ENCODE data around the gene ARHGAP26.
"Not testable (repeated sequence)": the region's sequence is repeated elsewhere in the genome, so short reads cannot be mapped to it uniquely, and the experiment has no call there.

ARHGAP26 gene

DNA sequence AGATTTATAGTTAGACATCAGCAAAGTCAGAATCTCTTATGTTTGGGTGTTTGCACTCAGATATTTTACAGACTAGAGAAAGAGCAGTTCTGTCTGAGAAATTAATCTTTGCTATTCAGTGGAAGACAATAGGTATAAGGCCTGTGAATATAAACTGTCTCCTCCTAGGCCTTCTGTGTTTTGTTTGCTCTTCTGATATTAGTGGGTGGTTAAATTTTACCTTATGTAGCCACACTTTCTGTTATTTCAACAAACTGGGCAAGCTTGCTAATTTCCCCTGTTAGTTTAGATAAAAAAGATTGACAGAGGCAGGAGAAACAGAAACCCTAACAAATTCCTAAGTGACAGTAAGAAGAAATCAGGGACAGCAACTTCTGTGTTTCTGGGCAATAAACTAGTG, 141.6 kb downstream of the ARHGAP26 start:
- no peak for DNase-seq

DNA sequence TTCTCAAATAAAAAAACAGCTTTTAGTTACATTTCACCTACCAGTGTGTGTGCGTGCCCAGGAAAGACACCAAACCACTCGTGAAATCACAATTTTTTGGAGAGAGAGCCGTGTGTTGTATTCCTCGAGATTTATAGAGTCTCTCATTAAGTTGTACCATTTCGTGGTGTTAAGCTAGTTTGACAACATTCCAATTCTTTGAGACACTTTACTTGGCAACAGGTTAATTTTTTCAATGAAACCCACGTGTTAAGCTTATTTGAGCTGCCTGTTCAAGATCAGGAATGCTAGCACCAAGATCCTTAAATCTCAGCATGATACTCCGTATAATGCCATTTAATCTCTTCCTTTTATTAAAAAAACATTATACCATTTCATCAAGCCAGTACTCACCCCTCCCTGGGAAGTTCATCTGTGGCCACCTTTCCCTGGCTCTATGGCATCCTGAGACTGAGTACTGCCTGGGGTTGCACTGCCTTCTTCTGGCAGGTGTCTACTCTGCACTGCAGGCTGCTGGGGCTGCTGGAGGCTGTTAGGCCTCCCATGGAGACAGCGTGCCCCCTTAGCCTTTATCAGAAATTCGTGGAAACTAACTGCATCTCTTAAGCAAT, 143.7 kb downstream of the ARHGAP26 start:
- no peak for DNase-seq

DNA sequence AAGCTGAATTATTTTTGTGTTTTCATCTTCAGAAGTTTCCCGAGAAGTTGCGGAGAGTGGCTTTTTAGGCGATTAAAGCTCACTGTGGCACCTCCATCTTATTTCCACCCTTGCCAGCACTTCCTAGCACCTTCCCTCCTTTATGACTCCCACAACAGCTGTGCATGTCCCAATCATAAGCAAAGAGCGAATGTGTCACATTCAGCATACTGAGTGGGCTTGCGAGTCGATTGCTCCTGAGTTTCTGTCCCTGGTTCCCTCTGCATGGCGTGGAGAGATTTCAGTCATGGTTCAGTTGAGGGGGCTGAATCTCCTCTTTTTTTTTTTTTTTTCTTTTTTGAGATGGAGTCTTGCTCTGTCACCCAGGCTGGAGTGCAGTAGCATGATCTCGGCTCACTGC, 144.9 kb downstream of the ARHGAP26 start:
- DNase-seq: no peak

DNA sequence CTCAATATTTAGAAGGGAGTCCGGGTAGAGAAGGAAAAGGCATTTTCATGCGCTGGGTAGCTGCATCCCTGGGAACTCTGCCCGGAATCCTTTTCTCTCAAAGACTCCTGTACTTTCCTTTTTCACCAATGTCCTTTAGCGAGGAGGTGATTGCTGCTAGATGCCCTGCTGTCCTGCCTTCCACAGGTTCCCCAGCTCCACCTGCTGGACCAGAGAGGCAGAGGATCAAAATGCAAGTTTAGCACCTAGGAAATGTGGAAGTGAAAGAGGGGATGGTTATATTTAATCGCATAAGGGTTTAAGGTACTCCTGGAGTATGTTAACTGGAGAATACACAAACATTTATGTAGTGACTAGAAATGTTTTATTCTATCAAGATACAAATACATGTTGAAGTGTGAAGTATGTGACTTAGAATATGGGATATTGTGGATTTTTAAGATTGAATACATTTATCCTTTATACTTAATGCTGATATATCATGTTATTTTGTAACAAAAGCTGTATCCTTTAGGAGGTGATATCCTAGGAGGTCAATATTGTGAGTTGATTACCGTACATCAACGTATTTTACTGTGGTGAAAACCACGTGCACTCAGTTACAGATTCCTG, 145.7 kb downstream of the ARHGAP26 start:
- peak; percentile 2 to 30 (median 5) for DNase-seq

DNA sequence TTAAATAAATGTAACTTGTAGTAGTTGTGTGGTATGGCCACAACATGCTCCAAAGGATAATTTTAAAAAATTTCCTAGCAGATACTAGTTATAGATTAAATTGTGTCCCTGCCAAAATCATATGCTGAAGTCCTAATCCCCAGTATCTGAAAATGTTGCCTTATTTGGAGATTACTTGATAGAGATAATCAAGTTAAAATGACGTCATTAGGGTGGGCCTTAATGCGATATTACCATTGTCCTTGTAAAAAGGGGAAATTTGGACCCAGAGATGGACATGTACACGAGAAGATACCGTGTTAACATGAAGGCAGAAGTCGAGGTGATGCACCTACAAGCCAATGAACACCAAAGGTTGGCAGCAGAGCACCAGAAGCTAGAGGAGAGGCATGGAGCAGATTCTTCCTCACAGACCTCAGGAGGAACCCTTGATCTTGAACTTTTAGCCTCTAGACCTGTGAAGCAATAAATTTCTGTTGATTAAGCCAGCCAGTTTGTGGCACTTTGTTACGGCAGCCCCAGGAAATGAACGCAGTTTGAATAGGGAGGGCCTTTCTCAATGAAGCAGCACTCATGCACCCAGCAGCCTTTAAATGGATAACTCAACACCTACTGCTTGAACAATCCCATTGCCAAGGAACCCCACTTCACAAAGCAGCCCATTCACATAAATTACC, 148.9 kb downstream of the ARHGAP26 start:
- no peak for DNase-seq

DNA sequence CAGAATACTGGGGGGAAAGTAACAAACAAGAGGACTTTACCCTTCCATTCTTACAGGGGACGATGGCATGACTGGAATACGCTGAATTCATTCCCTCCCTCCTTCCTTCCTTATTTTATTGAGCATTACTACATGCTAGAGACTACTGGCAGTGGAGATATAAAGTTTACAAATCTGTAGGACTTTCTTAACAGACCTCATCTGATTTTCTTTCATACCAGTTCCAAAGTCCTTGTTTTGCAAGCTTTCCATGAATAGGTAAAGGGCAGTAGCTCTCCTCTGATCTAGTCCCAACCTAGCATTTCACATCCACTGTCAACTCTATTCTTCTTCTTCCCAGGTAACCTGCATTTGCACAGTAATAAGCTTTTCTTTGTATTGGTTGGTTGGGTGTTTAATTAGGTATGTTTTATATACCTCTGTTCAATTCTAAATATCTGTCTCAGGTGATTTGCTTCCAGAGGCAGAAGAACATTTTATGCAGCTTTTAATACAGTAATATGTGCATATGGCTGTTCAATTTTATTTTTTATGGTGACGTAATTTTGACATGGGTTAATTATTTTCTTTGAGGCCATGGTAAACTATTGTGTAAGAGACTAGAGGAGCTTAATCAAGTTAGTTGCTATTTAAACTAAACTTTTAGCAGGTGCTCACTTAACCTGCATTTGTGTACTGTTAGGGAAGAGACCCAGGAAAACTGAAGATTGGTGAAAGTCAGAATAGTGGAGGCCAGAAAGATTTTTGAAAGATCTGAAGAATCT, 150.9 kb downstream of the ARHGAP26 start:
- DNase-seq: no peak

DNA sequence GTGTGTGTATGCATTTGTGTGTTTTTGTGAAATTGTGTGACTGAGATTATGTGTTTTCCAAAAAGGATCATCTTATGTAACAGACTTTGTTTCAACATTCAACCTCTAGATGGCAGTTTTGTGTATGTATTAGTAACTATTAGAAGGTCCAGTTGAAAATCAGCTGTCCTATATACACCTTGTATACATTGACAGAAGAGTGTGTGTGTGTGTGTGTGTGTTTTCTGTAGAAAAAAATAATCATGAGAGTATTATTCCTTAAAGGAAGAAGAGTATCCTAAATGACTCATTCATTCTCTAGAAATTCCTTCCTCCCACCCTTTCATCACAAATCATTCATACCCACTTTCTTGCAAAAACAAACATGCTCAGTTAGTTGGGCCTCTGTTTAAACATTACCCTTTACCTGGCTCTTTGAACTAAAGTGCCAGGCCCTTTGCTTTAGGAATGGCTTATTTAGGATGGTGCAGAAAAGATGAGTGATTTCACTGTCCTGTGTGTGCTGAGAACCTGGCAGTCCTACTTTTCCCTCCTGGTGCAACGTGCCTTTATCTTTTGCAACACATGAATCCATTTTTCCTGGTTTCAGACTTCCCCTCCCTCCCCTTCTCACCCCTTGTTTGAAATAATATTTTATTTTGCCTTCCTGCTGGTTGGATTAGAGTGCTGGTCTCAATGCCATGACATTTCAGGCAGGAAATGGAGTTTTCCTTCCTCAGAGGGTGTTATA, 152.2 kb downstream of the ARHGAP26 start:
- DNase-seq: peak; percentile 5 to 60 (median 39)

DNA sequence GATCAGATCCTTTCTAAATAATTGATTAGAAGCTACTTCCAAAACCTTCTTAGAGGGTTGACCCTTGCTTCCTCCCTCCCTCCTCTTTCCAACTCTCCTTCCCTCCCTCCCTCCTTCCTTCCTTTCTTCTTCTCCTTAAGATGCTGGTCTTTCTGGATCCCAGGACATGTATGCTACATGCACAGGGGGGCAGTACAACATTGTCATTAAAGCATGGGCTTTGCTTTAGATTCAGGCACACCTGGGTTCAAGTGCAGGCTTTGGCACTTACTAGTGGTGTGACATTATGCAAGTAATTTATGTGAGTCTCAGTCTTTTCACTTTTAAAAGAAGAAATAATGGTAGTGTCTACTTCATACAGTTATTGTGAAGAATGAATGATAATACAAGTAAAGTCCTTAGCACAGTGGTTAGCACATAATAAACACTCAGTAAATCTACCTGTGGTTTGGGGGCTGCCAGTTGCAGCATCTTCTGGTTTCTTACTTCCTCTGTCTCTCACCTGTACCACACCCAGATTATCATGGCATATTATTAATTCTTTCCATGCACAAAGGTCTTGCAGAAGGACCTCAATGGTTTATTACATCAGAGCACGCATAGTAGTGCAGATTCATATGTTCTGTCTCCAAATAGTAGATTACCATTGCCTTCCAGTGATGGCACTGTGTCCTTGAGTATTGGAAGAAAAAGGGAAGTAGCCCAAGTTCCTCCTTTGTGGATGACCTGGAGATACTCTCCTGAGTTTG, 154.1 kb downstream of the ARHGAP26 start:
- DNase-seq: peak in 1 of 3 experiments; percentile 10

DNA sequence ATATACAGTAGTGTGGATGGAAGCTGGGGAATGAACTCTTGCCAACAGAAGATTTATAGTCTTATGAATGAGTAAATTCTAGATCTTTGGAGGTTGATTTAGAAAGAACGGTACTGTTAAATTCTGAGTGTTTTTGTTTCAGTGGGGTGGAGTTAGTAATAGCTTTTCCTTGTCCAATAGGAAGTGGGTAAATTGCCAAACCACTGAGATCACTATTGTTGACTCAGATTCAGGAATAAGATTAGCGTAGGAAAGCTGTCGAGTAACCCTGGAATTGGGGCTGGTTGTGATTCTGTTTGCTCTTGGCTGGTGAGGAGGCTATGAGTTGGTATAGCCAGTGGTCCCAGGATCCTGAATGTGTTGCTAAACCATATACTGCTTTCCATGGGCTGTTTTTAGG, 155.6 kb downstream of the ARHGAP26 start:
- DNase-seq: no peak

DNA sequence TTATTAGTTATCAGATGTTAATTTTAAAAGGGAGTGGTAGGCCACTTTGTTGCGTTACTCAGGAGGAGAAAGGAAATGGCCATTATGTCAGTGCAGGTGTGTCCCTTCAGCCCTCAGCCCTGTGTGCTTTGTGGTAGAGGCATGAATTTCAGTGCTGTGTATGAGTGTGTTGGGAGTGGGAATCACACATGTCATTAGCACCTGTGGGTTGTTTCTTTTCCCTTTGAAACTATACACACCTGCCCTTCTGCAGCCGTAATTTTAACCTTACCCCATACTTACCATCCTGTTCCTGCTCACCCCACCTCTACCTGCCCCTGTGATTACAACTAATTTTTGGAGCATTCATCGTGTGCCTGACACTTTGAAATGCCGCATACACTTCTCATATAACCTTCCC, 156.4 kb downstream of the ARHGAP26 start:
- peak in 2 of 3 experiments; percentile 41 to 81 for DNase-seq

DNA sequence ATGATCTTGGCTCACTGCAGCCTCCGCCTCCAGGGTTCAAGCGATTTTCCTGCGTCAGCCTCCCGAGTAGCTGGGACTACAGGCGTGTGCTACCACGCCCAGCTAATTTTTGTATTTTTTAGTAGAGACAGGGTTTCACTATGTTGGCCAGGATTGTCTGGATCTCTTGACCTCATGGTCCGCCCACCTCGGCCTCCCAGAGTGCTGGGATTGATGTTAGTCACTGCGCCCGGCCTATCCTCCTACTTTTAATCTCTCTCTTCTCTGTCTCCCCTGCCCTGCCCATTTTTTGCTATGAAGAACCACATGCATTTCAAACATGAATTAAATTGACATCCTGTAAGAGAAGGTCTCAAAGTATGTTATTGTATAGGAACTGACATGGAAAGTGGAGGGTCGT, 158.8 kb downstream of the ARHGAP26 start:
- not testable (repeated sequence) for DNase-seq

DNA sequence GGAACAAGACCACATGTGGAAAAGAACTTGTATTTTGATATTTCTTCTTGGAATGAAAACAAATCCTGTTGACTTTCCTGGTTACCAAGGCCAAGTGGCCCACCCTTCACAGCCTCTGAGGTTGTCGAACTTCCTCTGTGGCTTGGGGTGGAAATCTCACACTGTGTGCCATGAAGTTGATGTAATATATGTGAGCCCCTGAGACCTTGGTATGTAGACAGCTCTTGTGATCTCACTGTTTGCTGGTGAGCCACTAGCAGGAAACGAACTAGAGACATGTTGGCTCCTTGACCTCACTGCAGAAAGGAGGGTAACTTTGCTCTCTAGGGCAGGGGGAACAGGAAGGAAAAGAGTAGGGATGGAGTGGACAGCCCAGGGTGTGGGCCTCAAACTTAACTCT, 159.4 kb downstream of the ARHGAP26 start:
- no peak for DNase-seq

DNA sequence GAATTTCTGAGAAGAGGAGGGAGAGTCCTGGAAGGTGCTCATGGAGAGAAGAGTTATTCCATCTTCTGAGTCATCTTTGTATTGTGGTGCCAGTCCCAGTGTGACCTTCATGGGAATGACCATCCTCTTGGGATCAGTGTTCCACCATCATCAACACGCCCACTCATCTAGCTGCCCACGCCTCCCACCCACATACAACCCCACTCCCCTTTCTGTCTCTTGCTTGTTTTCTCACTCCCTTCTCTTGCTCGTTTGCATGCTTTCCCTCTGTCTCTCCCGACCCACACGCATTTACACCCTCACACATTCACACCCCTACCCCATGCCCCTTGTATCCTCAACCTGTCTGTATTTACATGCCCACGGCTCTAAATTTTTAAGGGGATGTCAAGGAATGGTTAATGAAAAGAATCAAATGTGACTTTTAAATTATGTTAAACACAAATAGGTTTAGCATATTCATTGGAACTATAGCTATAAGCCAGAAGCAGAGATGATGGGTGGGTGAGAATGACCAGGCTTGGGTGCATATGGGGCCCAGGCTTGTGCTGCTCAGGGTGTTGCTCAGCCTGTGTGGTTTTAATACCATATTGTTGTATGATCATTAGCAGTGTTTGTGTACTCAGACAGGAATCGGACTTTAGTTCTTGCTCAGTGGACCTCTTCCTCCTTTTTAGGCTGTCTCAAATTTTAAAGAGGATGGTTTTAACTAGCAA, 160.4 kb downstream of the ARHGAP26 start:
- no peak for DNase-seq

DNA sequence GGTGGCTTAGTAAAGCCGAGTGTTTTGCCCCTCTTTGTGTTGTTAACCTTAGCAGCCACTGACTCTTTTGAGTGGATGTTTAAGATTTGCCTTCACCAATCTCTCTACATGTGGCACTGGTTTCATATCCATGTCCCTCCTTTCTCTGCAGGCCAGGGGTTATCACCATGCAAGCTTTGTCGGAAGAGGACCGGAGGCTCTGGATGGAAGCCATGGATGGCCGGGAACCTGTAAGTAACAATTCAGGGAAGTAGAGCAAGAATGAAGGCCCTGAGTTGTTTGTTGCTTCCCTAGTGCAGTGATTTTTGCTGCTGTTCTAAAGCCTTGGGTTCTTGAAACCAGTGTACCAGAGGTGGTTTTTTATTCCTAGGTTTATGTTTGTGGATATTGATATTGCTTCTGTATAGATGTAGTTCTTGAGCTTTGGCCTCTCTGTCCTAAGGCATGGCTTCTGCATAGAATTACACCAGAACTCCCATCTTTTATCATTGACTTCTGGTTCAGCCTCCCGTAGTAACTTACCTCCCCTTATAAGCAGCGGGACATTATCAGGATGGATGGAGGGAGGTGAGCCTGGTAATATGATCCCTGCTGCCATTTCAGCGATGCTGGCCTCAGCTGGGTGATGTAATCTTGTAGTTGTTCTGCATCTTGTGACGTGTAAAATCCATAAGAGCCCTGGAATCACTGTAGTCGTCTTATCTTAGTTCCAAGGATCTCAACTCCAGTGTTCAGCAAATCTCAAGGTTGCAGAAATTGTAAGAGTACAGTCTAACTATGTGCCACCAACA, 161.9 kb downstream of the ARHGAP26 start:
- DNase-seq: no peak

DNA sequence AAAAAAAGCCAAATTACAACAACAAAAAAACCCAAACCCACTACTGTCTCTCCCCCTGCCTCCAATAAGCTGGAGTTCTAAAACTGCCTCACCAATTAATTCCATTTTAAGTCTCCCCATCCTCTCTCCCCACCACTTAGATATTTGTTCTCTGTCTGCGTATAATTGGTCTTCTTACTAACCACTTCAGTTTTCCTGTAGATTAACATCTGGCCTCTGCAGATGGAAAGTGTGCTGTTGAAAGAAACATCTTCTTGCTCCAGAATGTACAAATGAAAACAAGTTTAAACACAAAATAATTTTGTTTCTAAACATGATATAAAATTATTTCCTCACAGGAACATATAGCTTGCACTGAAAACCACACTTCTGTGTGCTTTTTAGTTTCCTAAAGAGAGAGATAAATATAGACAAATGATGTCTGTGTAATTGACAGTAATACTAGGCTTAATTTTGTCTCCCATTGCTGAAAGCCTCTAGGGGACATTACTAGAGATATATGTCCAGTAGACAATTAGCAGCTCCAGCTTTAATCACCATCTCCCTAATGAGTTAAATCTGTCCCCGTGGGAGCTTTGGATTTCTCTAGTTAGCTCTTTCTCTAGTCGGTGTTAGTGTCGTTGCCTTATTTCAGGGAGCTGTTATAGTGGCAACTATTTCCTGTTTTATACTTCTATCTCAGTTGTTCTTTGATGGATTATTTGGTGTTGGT, 164.0 kb downstream of the ARHGAP26 start:
- DNase-seq: peak in 2 of 3 experiments; percentile 25 to 68

DNA sequence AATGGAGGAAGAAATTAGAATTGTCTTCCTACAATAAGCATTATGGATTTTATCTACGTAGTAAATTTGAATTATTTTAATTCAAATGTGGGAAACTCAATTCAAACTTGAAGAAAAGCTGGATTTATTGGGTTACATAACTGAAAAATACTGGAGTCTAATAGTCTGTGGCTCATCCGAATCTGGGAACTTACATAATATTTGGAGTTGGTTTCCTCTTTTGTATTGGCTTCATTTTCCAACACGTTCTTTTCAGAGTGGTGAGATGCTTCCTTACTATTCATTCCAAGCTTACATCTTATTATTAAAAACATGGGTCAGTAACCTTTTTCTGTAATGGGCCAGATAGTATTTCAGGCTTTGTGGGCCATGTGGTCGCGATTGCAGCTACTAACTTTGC, 164.8 kb downstream of the ARHGAP26 start:
- DNase-seq: no peak

DNA sequence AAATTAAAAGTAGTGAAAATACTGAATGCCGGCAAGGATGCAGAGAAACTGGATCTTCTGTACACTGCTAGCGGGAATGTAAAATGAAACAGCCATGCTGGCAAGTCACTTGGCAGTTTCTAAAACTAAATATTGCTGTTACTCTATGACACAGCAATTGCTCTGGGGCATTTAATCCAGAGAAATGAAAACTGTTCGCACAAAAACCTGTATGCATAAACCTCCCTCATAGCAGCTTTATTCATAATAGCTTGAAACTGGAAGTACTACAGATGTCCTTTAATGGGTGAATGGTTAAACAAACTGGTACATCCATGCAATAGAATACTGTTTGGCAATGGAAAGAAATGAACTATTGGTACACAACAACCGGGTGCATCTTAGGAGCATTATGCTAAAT, 167.2 kb downstream of the ARHGAP26 start:
- DNase-seq: no peak

DNA sequence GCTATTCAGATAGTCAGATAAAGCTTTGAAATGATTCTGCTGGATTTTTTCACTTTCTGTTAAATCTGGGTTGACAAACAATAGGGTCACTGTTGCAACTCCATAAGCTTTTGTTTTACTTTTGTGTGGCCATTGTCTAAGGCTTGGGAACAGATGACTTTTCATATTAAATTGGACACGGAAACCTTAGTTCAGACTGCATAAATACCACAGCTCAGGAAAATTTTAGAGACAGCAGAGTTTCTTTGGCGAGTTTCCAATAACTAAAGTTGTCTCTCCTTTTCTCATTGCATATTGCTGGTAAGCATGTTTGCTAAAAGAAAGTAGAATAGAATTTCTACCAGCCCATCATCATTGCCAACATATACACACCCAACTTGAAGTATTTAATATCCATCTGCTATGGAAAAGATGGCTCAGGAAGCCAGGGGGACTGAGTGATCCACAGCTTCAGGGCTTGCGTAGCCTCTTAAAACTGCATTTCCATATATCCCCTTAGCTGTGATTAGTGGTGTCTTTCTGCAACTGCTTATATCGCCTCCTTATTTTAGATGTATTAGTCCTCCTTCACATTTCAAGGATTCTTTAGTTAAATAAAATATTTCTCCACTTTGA, 168.2 kb downstream of the ARHGAP26 start:
- DNase-seq: no peak

DNA sequence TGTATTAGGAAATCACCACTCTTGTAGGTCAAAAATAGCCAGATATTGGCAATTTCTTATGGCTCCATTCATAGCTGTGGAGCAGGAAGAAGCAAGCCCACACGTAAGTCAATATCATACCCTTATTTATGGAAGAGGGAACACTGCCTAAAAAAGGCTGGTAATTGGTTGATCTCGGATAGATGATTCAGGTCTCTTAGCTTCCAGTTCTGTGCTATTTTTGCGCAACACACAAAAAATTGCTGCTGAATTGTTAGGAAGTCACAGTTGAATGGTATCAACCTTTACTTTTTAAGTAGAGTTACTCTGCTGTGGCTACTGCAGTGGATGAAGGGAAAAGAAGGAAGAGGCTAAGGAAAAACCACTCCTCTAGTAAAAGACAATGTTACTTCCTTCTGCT, 168.8 kb downstream of the ARHGAP26 start:
- no peak for DNase-seq

DNA sequence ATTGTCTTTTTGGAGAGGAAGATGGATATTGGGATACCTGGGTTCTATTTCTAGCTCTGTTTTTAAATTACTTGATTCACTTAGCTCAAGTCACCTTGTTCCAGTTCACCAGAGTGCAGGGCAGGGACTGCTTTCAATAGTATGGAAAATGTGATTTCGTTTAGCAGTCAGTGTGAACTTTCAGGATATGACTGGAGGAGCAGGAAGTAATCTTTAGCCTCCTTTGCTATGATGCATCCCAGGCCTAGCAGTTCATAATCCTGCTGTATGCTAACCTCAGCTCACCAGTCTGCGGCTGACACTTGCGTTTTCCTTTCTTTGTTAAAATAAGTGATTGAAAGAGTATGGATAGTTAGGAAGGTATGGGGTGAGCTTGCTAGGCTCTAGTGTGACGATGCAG, 169.7 kb downstream of the ARHGAP26 start:
- no peak for DNase-seq

Measured in NCI-H1417 (cell line).